AML-193 (cell line): ENCODE measurements around the gene KCNJ5.

Experiments
- DNase-seq, 2 experiments: peaks; one replicate each; lab custom pipeline; 2025; lab: John Stamatoyannopoulos, UW

Gene KCNJ5

DNA sequence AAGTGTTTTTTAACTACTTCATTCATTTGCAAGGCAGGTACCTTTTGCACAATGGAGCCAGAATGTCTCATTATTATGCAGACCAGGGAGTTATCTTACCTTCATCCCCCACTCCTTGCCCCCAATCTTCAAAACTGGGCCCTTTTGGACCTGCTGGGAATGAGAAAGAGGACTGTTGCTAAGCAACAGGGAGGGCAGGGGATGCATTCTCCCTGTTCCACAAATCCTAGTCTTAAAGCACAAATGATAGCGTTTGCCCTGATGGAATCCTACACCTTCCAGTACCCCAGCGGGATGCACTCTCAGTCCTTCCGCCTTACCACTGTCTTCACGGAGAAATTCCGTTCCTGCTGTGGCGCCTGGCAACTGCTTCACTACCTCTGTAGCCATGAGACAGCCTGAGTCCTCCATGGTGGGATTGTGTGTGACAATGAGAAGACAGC is 20.0 kb upstream of the KCNJ5 start:
- no peak for DNase-seq

DNA sequence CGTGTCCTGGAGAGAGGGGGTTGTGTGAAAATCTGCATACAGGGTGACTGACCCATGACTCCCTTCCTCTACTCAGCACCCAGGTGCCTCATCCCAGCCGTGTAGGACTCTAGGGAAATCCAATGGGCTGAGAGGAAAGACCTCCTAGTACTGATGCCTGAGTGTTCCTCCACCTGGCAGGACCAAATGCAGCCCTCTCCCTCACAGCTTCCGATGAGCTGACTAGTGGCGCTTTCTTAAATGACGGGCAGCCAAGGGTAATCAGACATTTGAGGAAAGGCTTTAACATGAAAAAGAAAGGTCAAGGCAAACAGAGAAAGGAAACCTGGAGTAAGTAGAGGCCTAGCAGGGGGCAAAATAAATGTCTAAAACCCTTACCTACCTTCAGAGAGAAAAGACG is 19.1 kb upstream of the KCNJ5 start:
- no peak for DNase-seq

DNA sequence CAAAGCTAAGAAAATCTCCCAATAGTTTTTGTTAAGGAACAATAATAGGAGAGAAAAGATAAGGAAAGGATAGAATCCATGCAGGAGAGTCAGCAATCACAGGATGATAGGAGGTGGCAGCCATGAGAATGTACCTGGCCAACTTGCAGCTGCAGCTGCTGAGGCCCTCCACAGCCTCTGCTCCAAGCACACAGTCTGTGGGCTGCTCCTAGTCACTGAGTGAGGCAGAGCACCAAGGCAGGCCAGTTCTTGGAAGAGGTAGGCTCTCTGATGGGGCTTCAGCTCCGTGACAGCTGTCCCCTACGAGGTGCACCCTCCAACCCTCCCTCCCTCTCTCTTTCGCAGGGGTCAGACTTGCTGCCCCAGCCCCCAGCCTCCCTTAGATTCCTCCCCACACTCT is 18.6 kb upstream of the KCNJ5 start:
- DNase-seq: no peak

DNA sequence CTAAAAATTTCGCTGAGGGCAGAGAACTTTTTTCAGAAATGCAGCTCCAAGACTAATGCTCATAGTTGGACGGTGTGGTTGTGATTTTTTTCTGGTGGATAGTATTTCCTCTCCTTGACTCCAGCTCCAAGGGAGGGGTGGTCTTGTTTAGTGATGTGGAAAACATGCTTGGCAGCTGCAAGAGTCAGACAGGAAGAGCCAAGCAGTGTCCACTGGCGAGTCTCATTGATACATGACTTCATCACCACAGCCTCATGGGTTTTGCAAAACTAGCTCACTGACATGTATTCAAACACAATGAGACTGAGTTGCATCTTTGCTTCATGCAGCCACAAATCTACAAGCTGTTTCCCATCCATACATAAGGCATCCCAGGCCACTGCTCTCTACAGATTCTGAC is 16.7 kb upstream of the KCNJ5 start:
- DNase-seq: no peak

DNA sequence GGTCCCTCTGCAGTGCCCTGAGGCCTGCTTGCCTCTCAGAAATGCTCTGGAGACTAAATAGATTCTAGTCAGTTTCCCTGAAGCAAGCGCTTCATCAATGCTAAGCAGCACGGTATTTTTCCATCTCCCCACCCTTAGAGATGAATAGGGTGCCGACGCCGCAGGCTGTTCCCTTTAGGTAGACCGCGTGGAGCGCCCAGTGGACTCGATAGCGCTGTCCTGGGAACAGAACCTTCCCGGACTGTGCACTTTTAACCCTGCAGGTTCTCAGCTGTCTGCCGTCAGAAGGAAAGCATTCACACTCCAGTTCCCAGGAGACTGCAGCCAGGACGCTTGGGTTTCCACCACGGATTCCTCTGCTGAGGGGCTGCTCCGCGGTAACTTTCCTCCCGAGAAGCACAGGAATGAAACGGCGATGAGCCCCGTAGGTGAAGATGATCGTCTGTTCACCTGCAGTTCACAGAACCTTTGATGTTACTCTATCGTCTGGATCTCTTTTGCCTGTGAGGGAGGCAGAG is 15.0 kb upstream of the KCNJ5 start:
- no peak for DNase-seq

DNA sequence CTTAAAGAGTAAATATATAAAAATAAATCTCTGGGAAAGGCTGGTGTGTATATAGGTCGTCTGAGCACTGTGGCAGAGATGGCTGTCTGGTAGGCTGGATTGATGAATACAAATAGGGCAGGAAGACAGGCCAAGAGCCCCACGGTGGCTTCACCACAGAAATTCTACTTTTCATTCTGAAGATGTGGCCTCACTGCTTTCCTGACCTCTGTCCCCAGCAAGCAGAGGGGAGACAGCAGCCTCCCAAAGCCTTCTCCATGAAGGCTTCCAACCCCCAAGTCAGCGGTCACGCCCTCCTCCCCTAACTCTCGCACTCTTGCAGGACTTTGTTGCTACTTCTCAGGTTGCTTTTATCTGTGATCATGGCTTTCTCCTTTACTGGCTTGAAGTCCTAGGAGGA is 13.4 kb upstream of the KCNJ5 start:
- DNase-seq: no peak

DNA sequence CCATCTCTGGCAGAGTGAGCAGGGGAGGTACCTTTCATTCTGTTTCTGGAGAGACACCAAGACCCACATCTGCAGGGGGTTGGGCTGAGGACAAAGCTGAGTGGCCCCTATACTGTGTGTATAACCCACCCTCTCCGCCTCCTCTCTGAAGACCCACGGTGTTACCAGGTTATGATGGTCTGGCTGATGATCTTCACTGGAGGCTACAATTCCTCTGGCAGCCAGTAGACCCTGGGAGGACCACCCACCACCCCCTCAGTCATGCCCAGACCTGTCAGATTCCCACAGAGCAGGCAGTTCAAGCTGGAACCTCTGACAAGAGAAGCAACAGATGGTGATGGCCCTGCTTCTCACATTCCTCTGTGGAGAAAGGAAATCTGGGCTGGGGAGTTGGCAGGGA is 12.7 kb upstream of the KCNJ5 start:
- DNase-seq: no peak

DNA sequence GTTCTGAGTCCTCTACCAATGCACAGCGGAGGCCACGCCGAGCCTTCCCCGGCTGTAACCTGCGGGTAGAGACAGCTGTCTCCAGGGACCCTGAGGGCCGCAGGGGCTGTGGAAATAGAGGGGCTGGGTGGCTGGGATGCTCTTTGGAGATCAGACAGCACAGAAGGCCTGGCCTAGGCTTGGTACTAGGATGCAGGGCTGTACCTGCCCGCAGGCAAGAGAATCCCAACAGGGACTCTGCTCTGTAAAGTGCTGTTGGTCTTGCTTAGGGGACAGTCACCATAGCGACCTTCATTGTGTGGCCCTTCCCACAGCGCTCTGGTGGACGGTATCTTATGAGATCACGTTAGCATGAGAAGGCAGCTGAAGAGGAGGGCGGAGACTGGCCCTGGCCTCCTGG is 11.3 kb upstream of the KCNJ5 start:
- no peak for DNase-seq

DNA sequence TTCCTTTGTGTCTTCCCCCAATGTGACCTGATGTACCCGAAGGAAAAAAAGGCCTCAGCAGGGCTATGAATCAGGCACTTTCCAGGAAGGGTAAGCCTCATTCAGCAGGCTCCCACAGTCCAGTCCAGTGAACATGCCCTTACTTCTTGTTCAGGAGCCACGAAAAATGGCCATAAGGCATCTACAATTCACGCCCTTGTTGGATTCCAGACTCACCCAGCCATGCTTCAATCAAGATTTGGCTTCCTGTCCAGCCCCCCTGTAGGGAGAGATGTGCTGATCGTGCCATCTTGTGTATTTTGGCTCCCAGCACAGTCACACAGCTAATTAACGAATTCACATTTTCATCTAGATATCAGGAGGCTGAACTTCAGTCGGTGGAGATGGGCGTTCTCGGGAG is 9.9 kb upstream of the KCNJ5 start:
- no peak for DNase-seq

DNA sequence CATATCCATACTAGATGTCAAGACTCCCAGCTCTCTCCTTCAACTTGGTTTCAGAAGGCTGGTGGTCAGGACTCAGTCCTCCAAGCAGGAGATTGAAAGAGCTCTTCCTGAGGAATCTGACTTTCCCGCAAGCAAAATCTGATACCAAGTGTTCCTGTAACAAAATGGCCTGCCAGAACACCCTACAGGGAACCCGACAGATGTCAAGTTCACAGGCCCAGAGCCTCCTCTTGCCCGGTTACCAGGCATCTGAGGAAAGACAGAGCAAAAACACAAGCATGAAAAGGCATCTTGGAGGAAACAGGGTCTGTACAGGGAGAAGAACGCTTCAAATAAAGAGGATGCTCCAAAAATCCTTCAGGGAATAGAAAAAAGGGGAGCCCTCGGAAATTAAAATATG is 8.7 kb upstream of the KCNJ5 start:
- DNase-seq: no peak

DNA sequence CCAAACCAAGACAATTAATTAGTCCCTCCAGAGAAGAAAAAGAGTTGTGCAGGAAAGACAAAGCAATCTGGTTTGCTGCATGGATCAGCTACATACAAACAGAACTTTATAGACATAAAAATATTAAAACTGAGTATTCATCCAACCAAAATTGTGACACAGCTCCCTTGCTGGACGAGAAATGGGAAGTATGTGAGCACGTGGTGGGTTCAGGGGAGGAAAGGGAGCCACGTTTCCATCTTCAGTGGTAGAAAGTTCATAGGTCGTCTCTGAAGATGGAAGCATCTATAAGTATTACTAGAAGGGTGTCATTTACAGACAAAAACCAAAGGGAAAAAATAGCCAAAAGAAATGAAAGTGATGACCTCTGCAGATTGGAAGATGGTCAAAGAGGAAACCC is 7.1 kb upstream of the KCNJ5 start:
- no peak for DNase-seq

DNA sequence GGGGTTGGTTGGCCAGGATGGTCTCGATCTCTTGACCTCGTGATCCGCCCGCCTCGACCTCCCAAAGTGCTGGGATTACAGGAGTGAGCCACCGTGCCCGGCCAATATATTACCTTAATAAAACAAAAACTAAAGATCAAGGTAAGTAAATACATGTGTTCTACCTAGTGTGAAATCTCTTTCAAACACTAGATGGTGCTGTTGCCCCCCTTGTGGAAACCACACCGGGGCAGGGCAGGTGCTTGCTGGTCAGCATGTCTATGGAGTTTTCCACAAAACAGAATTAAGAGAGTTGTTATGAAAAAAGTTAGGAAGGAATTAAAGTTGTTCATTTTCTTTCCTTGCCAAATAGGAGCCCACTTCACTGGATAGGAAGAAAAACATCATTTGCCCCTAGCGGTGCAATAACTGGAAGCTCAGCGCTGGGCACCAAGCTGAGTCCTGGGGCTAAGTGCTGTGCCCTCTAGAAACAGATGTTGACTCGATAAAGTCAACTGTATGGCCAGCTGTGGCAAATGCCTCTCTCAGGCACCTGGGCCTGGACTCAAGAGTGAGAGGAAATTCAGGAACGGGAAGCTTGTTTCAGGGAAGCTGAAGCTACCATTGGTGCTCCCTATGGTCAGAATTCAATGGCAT is 6.3 kb upstream of the KCNJ5 start:
- peak; percentile 32 to 51 for DNase-seq

DNA sequence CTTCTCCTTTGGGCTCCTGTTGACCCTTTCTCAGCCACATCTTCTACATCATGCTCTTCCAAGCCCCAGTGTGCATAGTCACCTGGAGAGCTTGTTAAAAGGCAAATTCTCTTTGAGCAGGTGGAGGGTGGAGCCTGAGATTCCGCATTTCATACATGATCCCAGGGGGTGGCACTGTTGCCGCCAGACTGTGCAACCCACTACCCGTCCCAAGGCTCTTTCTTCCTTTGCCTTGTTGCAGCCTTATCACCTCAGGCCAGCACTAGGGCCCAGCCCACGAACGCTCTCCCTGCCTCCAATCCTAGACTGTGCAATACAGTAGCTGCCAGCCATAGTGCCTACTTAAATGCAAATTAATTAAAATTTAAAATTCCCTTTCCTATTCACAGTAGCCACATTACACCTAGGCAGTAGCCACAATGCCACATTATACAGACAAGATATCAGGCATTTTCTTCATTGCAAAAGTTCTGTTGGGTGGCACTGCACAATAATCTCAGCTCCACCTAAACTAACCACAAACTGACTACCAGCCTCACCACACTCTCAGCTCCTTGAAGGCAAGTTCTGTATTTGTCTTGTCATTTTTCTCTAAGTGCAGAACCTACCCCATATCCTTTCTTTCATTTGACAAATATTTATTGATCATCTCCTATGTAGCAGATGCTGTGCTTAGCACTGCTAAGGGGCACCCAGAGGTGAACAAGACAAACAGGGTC is 4.6 kb upstream of the KCNJ5 start:
- DNase-seq: no peak

DNA sequence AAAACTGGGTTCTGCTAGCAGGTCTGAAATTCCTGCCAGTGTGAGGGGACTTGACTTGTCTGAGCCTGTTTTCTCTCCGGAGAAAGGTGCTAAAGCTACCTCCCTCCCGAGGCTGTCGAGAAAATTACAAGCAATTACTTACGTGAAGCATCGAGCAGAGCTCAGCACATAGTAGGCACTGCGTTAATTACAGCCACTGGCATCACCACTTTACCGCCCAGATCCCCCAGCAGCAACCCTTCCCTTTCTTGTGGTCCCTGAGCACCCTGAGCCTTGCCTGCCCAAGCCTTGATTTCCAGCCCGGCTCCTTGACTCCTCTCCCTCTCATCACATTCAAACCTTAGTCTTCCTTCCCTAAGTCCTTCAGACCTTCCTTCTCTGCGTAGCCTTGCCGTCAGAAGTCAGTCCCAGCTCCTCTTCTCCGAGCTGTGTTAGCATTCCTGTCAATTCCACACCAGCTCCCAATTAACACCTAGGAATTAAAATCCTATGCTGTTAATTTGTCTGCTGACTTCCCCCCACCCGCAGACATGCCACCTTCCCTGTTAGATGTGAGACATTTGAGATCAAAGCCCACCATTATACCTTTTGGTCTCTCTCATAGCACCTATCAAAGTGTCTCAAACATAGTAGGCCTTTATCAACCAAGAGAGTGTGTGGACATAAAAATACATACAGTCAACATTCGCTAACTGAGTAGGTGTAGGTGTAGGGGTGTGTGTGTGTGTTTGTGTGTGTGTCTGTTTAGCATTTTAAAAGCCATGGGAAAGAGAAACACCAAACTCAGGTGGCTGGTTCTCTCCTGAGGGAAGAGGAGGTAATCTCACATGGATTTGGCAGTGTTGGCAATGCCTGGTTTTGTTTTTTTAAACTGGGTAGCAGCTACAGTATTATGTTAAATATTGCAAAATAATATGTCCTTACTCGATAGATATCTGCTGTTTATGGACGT is 2.8 kb upstream of the KCNJ5 start:
- DNase-seq: no peak

DNA sequence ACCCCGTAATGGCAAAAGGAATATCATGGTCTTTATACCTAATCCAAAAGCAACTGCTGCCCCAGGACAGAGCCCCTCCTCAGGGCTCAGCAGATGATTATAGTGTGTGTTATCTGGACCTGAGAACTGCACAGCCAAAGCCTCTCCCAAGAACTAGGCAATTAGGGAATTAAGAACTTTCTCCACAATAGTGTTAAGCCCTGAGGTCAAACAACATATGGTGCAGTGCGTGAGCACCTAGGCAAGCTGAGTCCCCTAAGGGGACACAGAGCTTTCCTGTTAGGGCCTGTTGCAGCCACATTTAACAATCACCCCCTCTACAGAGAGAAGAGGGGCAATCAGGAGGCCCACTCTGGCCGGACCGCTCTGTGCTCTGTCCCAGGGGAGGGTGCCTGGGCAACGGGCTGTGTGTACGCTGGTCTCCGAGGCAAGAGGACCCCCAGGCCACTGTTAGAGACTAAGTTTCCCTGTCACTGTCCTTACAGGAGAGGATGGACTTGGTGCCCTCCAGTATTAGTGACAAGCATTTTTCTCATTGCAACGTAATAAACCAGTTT is 1.4 kb upstream of the KCNJ5 start:
- DNase-seq: no peak

DNA sequence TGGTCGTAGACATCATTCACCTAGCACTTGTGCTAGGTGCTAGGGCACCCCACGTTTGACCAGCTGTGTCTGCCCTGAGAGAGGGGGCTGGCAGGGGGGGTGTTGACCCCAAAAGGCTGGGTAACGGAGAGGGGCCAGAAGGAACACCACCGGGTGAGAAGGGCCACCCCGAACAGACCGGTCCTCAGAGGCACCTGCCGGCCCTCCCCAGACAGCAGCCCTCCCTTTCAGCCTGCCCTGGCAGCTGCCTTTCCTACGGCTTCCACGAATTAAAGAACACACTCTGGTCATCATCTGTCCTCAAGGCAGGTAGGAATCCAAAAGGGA is 977 bp upstream of the KCNJ5 start:
- no peak for DNase-seq

DNA sequence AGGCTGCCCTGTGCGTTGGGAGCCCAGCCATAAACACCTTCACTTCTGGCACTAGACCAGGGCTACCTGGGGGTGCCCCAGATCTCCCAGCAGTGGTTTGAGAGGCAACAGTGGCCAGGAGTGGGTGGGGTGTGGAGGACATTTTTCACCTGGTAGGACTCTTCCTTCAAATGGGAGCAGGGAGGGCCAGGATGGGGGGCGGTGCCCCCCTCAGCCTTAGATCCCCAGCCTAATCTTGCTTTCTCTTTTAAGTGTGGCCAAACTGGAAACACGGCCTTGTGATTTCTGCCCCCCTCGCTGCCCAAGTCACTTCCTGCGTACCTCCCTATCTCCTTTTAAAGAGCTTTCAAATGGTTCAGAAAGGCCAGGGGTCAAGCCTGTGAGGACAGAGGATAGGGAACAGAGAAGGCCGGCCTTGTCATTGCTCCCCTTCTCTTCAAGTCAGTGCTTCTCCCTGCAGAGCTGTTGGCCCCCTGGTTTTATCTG is 800 bp downstream of the KCNJ5 start:
- no peak for DNase-seq

DNA sequence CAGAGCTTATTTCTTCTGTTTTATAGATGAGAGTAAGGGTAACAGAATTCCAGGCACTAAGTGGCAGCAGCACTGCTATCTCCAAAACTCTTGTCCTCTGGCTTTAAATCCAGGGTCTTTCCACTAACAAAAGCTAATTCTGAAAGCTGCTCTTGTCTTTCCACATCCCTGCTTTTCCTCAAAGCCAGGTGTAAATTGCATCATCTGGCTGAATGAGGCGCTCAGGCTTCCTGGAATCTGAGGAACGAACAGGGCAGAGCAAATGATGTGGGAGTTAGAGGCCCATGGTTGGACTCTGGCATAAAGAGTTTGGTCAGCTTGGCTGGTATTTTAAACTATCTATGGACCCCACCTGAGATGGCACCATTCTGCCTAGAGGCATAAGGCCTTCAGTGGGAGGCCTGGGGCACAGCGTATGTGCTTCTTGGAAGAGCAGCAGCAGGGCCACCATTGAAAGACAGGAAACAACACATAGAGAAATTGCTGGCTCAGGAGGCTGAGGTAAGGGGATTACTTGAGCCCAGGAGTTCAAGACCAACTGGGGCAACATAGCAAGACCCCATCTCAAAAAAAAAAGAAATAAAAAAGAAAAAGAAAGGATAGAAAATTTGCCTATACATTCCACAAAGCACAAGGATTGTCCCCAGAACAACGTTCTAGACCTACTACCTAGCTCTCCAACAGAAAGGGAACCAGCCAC is 1.9 kb downstream of the KCNJ5 start:
- no peak for DNase-seq

DNA sequence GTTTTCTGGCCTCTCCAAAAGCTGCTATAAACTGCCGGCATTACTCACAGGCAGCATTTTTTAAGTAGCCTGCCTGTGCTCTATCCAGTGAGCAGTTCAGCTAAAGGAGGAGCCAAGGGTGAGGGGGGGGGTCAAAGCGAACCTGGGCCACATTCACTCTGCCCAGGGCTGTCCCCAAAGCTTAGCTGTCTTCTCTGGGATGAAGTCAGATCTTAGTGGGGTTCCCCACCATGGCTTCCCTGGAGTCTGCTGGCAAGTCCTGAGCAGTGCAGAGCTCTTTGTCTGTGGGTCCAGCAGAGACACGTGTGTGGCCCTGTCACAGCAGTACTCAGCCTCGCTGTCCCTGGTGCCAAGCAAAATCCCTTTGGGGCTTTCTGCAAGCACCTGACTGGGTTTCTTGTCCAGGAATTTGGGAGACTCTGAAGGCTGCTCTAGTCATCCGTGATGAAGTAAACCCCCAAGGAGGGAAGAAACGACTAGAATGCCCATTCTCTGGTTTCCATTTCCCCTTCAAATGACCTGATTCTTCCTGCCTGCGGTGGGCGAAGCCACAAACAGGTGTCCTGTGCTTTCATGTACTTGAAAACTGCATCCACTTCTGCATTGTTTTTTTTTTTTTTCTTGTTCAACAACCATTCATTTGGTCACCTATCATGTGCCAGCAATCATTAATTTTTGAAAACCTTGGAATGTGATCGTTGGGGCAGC is 2.6 kb downstream of the KCNJ5 start:
- DNase-seq: no peak

DNA sequence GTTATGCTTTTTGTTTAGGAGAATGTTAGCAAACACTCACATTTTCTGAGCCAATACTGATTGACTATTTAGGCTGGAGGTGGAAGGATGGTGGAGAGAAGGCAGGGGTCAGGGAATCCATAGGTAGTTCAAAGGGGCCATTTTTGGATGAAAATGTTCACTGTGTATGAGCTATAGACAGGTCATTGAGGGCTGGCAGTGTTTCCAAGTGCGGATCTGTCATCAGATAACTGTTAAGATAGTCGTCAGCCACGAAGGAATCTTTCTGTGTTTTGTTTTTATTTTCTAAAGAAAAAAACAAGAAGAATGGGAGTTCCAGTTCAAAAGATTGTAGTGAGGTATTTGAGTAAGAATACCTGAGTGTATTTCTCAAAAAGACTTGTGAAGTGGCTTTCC is 3.1 kb downstream of the KCNJ5 start:
- no peak for DNase-seq

DNA sequence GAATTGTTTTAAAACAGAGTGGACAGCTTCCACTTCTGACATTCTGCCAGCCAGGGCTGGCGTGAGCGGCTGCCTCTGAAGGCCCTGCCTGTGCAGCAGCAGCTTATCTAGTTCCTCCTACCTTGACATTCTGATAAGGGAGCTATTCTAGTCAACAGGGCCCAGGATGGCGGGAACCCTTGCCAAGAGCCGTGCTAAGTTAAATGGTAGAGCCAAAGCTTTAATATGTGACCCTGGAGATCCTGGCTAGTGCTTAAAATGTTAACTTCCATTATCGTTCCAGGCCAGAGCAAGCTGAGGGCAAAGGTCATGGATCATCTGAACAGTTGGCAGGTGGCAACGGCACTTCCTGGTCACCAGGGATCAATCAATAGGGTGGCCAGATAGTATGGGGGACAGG is 3.5 kb downstream of the KCNJ5 start:
- no peak for DNase-seq
